GM23338 (cell line): ENCODE measurements around the gene GTF2A2. TPM values are rescaled to one million over a fixed set of nuclear protein-coding genes. Genes with fewer than 3 reads are reported as not detected.
A peak's percentile ranks its signal among the peaks of the same experiment; 100 is the strongest.

Source experiments
- ATAC-seq: fragments of 200-7000 bp; cut with Tn5 transposase; 3 replicates; pipeline ENCODE4 v1.9.1; 2020
- DNase-seq: peaks from one replicate; pipeline ENCODE4 v3.0.0-alpha.2; 2015; ENCODE audit warnings: low spot score
- H2AFZ ChIP-seq: fragments of 200-600 bp; sonication (generic); 2 replicates; pipeline ENCODE4 v1.8.0; 2016; ENCODE audit warnings: antibody characterized with exemption, mild to moderate bottlenecking, moderate library complexity
- H3F3A ChIP-seq: fragments of 200-600 bp; sonication (generic); replicated peaks from 2 replicates; pipeline ENCODE4 v1.8.0; 2017; ENCODE audit warnings: antibody characterized with exemption, mixed run types, low read depth
- H3K27ac ChIP-seq: fragments of 200-600 bp; sonication (generic); 2 replicates; pipeline ENCODE4 v1.6.1; 2016; ENCODE audit warnings: low read depth
- H3K27me3 ChIP-seq: fragments of 200-600 bp; sonication (generic); 2 replicates; pipeline ENCODE4 v1.8.0; 2016; ENCODE audit warnings: mild to moderate bottlenecking, mixed run types, moderate library complexity; ENCODE audit not compliant: insufficient read depth
- H3K36me3 ChIP-seq: fragments of 200-600 bp; sonication (generic); 2 replicates; pipeline ENCODE4 v1.8.0; 2016; ENCODE audit warnings: mild to moderate bottlenecking; ENCODE audit not compliant: insufficient read depth
- H3K4me1 ChIP-seq: fragments of 200-600 bp; sonication (generic); 2 replicates; pipeline ENCODE4 v1.8.0; 2016; ENCODE audit warnings: mild to moderate bottlenecking, moderate library complexity; ENCODE audit not compliant: insufficient read depth
- H3K4me2 ChIP-seq: fragments of 200-600 bp; sonication (generic); 2 replicates; pipeline ENCODE4 v1.7.1; 2017; ENCODE audit warnings: mixed run types
- H3K4me3 ChIP-seq: fragments of 200-600 bp; sonication (generic); 2 replicates; pipeline ENCODE4 v1.6.1; 2016; ENCODE audit warnings: mixed run types
- H3K79me2 ChIP-seq: fragments of 200-600 bp; sonication (generic); replicated peaks from 2 replicates; pipeline ENCODE4 v1.8.0; 2017; ENCODE audit warnings: mild to moderate bottlenecking; ENCODE audit not compliant: insufficient read depth
- H3K9me2 ChIP-seq: fragments of 200-600 bp; sonication (generic); 2 replicates; pipeline ENCODE4 v1.8.0; 2017; ENCODE audit not compliant: insufficient read depth
- H4K20me1 ChIP-seq: fragments of 200-600 bp; sonication (generic); replicated peaks from 2 replicates; pipeline ENCODE4 v1.8.0; 2017; ENCODE audit warnings: mild to moderate bottlenecking; ENCODE audit not compliant: insufficient read depth
- H3K27ac Mint-ChIP-seq: 2 replicates; pipeline ENCODE4 v1.8.0; 2020; ENCODE audit warnings: inconsistent platforms, mild to moderate bottlenecking, moderate library complexity, mixed read lengths
- H3K27me3 Mint-ChIP-seq: 3 replicates; pipeline ENCODE4 v1.8.0; 2022; ENCODE audit warnings: low read depth, mild to moderate bottlenecking, moderate library complexity, mixed read lengths, inconsistent platforms; ENCODE audit not compliant: insufficient read depth, poor library complexity
- H3K36me3 Mint-ChIP-seq: 3 replicates; pipeline ENCODE4 v1.8.0; 2021; ENCODE audit warnings: low read depth, mild to moderate bottlenecking, inconsistent platforms, moderate library complexity, mixed read lengths
- H3K4me1 Mint-ChIP-seq: 3 replicates; pipeline ENCODE4 v1.8.0; 2020; ENCODE audit warnings: mild to moderate bottlenecking, inconsistent platforms, mixed read lengths
- H3K4me3 Mint-ChIP-seq: 3 replicates; pipeline ENCODE4 v1.8.0; 2021; ENCODE audit warnings: moderate library complexity, mild to moderate bottlenecking, inconsistent platforms, mixed read lengths
- H3K9me3 Mint-ChIP-seq: 3 replicates; pipeline ENCODE4 v1.8.0; 2020; ENCODE audit warnings: moderate library complexity, mild to moderate bottlenecking, inconsistent platforms, mixed read lengths
- JUNB ChIP-seq: IDR thresholded peaks from one replicate; pipeline ENCODE4 v1.6.1; 2016; ENCODE audit warnings: antibody characterized with exemption; ENCODE audit not compliant: unreplicated experiment
- NANOG ChIP-seq: IDR thresholded peaks from 2 replicates; pipeline ENCODE4 v1.6.1; 2016; ENCODE audit warnings: antibody characterized with exemption, borderline replicate concordance
- POLR2AphosphoS5 ChIP-seq: IDR thresholded peaks from 2 replicates; pipeline ENCODE4 v1.6.1; 2016; ENCODE audit warnings: antibody characterized with exemption, low read depth
- ZNF114 ChIP-seq: fragments of 250-450 bp; sonication (Bioruptor Pico); IDR thresholded peaks from 2 replicates; pipeline ENCODE4 v1.5.0; 2020; ENCODE audit warnings: mild to moderate bottlenecking, moderate library complexity
- ZNF331 ChIP-seq: fragments of 250-450 bp; sonication (Bioruptor Pico); IDR thresholded peaks from 2 replicates; pipeline ENCODE4 v1.5.0; 2020; ENCODE audit warnings: low read depth, mild to moderate bottlenecking, moderate library complexity
- polyA plus RNA-seq: library from polyadenylated mRNA; unstranded; fragments of >200 nt; fragmentation: Nextera tagmentation; extraction: Ambion mirVana; gene quantifications from 2 replicates; pipeline ENCODE4 v1.2.1, GENCODE V29; 2016
- total RNA-seq: library from RNA; depleted of rRNA; stranded (reverse); fragments of >200 nt; shearing (Covaris generic); gene quantifications from 2 replicates; pipeline ENCODE4 v1.2.3, GENCODE V29; 2014
- TF ChIP-seq, protein P1 (sequence below), 2 experiments: fragments of 200-600 bp in 1 of 2; sonication (generic) in 1 of 2; conservative IDR thresholded peaks; 2 replicates each; pipeline versions ENCODE4 v1.5.1 to v1.6.1; 2016 to 2017; ENCODE audit warnings: antibody characterized with exemption in 2 of 2, low read depth in 2 of 2, mild to moderate bottlenecking in 2 of 2, moderate library complexity in 1 of 2
- TF ChIP-seq, protein P2 (sequence below): fragments of 250-450 bp; sonication (Bioruptor Pico); IDR thresholded peaks from 2 replicates; pipeline ENCODE4 v1.5.0; 2020; ENCODE audit warnings: mild to moderate bottlenecking, moderate library complexity
- TF ChIP-seq, protein P3 (sequence below): IDR thresholded peaks from one replicate; pipeline ENCODE4 v1.6.1; 2018; ENCODE audit warnings: antibody characterized with exemption; ENCODE audit not compliant: unreplicated experiment

The GTF2A2 gene
- total and polyA plus RNA-seq, 2 experiments from 2014 or later, result 45.9 to 424 TPM

DNA sequence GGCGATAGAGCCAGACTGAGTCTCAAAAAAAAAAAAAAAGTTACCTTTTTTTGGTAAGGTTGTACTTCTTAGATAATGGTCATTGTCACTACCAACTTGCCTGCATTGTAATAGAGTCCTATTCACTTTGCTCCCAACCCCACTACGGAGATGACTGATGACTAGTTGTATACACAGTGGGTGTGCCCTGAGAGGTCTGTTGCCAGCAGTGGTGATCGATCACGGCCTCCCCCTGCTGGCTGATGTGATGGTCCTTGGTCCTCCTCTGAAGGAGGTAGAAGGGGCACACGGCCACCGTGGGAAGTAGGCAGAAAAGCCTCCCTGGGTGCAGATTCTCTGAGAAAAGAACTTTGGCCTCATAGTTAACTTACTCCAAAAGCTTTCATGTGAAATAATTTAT, 35.0 kb downstream of the GTF2A2 start:
- Histone ChIP-seq H3K4me1 (no peaks in the 10 kb centered on the region), H3K79me2 (no peaks in the 10 kb centered on the region), H3K4me3 (no peak overlapping the region), H3K4me2 (no peak overlapping the region), H3F3A (no peaks in the 10 kb centered on the region), H4K20me1 (no peaks in the 10 kb centered on the region), H3K27ac (no peak overlapping the region), H3K27me3 (no peaks in the 10 kb centered on the region), H3K36me3 (no peaks in the 10 kb centered on the region), H2AFZ (no peak overlapping the region), H3K9me2 (no peaks in the 10 kb centered on the region; the same call in 1 of the 2 replicates)
- Mint-ChIP-seq H3K27me3 (no peaks in the 10 kb centered on the region), H3K9me3 (no peaks in the 10 kb centered on the region), H3K36me3 (no peaks in the 10 kb centered on the region), H3K4me3 (no peak overlapping the region), H3K4me1 (0 out of 3 replicates have a peak, but pooled peaks cover 3% of the 10 kb centered on the region), H3K27ac (no peak overlapping the region)
- ATAC-seq (peak; percentile 97), DNase-seq (peak; percentile 79)
- no peak for TF ChIP-seq JUNB
- TF ChIP-seq, protein P1, sequence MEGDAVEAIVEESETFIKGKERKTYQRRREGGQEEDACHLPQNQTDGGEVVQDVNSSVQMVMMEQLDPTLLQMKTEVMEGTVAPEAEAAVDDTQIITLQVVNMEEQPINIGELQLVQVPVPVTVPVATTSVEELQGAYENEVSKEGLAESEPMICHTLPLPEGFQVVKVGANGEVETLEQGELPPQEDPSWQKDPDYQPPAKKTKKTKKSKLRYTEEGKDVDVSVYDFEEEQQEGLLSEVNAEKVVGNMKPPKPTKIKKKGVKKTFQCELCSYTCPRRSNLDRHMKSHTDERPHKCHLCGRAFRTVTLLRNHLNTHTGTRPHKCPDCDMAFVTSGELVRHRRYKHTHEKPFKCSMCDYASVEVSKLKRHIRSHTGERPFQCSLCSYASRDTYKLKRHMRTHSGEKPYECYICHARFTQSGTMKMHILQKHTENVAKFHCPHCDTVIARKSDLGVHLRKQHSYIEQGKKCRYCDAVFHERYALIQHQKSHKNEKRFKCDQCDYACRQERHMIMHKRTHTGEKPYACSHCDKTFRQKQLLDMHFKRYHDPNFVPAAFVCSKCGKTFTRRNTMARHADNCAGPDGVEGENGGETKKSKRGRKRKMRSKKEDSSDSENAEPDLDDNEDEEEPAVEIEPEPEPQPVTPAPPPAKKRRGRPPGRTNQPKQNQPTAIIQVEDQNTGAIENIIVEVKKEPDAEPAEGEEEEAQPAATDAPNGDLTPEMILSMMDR (conservative IDR thresholded peaks at IDR 0.05; ENCODE audit: low read depth in 2 of 2), result peak; percentile 59 to 85

DNA sequence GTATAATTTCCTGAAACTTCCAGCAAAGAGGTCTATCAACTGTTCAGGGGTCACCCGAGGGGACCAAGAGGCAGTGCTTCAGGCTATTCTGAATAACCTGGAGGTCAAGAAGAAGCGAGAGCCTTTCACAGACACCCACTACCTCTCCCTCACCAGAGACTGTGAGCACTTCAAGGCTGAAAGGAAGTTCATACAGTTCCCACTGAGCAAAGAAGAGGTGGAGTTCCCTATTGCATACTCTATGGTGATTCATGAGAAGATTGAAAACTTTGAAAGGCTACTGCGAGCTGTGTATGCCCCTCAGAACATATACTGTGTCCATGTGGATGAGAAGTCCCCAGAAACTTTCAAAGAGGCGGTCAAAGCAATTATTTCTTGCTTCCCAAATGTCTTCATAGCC, 38.9 kb downstream of the GTF2A2 start:
- no peaks in the 10 kb centered on the region for H3K36me3 ChIP-seq
- Mint-ChIP-seq H3K4me1 (0 out of 3 replicates have a peak, but pooled peaks cover 3% of the 10 kb centered on the region), H3K4me3 (no peak overlapping the region), H3K27me3 (no peaks in the 10 kb centered on the region), H3K36me3 (no peaks in the 10 kb centered on the region), H3K27ac (no peak overlapping the region), H3K9me3 (no peaks in the 10 kb centered on the region)
- DNase-seq (no peak), ATAC-seq (no peak)
- H3F3A ChIP-seq, result no peaks in the 10 kb centered on the region
- no peak overlapping the region for H3K4me2 ChIP-seq
- no peaks in the 10 kb centered on the region for H4K20me1 ChIP-seq
- no peaks in the 10 kb centered on the region for H3K27me3 ChIP-seq
- no peaks in the 10 kb centered on the region for H3K4me1 ChIP-seq
- TF ChIP-seq ZNF331 (CRISPR knock-in tag) (no peak), POLR2AphosphoS5 (no peak), ZNF114 (CRISPR knock-in tag) (no peak), NANOG (no peak)
- TF ChIP-seq, protein P2, sequence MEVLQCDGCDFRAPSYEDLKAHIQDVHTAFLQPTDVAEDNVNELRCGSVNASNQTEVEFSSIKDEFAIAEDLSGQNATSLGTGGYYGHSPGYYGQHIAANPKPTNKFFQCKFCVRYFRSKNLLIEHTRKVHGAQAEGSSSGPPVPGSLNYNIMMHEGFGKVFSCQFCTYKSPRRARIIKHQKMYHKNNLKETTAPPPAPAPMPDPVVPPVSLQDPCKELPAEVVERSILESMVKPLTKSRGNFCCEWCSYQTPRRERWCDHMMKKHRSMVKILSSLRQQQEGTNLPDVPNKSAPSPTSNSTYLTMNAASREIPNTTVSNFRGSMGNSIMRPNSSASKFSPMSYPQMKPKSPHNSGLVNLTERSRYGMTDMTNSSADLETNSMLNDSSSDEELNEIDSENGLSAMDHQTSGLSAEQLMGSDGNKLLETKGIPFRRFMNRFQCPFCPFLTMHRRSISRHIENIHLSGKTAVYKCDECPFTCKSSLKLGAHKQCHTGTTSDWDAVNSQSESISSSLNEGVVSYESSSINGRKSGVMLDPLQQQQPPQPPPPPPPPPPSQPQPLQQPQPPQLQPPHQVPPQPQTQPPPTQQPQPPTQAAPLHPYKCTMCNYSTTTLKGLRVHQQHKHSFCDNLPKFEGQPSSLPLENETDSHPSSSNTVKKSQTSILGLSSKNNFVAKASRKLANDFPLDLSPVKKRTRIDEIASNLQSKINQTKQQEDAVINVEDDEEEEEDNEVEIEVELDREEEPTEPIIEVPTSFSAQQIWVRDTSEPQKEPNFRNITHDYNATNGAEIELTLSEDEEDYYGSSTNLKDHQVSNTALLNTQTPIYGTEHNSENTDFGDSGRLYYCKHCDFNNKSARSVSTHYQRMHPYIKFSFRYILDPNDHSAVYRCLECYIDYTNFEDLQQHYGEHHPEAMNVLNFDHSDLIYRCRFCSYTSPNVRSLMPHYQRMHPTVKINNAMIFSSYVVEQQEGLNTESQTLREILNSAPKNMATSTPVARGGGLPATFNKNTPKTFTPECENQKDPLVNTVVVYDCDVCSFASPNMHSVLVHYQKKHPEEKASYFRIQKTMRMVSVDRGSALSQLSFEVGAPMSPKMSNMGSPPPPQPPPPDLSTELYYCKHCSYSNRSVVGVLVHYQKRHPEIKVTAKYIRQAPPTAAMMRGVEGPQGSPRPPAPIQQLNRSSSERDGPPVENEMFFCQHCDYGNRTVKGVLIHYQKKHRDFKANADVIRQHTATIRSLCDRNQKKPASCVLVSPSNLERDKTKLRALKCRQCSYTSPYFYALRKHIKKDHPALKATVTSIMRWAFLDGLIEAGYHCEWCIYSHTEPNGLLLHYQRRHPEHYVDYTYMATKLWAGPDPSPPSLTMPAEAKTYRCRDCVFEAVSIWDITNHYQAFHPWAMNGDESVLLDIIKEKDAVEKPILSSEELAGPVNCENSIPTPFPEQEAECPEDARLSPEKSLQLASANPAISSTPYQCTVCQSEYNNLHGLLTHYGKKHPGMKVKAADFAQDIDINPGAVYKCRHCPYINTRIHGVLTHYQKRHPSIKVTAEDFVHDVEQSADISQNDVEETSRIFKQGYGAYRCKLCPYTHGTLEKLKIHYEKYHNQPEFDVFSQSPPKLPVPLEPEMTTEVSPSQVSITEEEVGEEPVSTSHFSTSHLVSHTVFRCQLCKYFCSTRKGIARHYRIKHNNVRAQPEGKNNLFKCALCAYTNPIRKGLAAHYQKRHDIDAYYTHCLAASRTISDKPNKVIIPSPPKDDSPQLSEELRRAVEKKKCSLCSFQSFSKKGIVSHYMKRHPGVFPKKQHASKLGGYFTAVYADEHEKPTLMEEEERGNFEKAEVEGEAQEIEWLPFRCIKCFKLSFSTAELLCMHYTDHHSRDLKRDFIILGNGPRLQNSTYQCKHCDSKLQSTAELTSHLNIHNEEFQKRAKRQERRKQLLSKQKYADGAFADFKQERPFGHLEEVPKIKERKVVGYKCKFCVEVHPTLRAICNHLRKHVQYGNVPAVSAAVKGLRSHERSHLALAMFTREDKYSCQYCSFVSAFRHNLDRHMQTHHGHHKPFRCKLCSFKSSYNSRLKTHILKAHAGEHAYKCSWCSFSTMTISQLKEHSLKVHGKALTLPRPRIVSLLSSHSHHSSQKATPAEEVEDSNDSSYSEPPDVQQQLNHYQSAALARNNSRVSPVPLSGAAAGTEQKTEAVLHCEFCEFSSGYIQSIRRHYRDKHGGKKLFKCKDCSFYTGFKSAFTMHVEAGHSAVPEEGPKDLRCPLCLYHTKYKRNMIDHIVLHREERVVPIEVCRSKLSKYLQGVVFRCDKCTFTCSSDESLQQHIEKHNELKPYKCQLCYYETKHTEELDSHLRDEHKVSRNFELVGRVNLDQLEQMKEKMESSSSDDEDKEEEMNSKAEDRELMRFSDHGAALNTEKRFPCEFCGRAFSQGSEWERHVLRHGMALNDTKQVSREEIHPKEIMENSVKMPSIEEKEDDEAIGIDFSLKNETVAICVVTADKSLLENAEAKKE, result no peak
- TF ChIP-seq, protein P3, sequence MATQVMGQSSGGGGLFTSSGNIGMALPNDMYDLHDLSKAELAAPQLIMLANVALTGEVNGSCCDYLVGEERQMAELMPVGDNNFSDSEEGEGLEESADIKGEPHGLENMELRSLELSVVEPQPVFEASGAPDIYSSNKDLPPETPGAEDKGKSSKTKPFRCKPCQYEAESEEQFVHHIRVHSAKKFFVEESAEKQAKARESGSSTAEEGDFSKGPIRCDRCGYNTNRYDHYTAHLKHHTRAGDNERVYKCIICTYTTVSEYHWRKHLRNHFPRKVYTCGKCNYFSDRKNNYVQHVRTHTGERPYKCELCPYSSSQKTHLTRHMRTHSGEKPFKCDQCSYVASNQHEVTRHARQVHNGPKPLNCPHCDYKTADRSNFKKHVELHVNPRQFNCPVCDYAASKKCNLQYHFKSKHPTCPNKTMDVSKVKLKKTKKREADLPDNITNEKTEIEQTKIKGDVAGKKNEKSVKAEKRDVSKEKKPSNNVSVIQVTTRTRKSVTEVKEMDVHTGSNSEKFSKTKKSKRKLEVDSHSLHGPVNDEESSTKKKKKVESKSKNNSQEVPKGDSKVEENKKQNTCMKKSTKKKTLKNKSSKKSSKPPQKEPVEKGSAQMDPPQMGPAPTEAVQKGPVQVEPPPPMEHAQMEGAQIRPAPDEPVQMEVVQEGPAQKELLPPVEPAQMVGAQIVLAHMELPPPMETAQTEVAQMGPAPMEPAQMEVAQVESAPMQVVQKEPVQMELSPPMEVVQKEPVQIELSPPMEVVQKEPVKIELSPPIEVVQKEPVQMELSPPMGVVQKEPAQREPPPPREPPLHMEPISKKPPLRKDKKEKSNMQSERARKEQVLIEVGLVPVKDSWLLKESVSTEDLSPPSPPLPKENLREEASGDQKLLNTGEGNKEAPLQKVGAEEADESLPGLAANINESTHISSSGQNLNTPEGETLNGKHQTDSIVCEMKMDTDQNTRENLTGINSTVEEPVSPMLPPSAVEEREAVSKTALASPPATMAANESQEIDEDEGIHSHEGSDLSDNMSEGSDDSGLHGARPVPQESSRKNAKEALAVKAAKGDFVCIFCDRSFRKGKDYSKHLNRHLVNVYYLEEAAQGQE, result no peak
- H3K4me3 ChIP-seq, result no peak overlapping the region
- no peaks in the 10 kb centered on the region for H3K79me2 ChIP-seq
- no peak overlapping the region for H2AFZ ChIP-seq
- no peaks in the 10 kb centered on the region; the same call in none of the 2 replicates for H3K9me2 ChIP-seq
- no peak overlapping the region for H3K27ac ChIP-seq
